ENCODE measurements around the gene GPATCH2L.

GPATCH2L gene

GRCh38 chr14:76135722-76136121, 16.0 kb upstream of the GPATCH2L start:
- no peak for DNase-seq (ENCODE audit: low read depth, low spot score)
- H3K27ac ChIP-seq = no peak overlapping the region

- DNase-seq (ENCODE audit: low read depth, low spot score) = no peak
- no peak overlapping the region for H3K27ac ChIP-seq
Observed at GRCh38 chr14:76136476-76137110, 15.1 kb upstream of the GPATCH2L start.

GRCh38 chr14:76138119-76138757, 13.5 kb upstream of the GPATCH2L start:
- no peak for DNase-seq (ENCODE audit: low read depth, low spot score)

GRCh38 chr14:76138758-76139723, 12.7 kb upstream of the GPATCH2L start:
- H3K27ac ChIP-seq = no peak overlapping the region
- DNase-seq (ENCODE audit: low read depth, low spot score) = no peak

More at GRCh38 chr14:76138119-76138757, 13.5 kb upstream of the GPATCH2L start:
- H3K27ac ChIP-seq = no peak overlapping the region

- no peak overlapping the region for H3K27ac ChIP-seq
- DNase-seq (ENCODE audit: low read depth, low spot score) = no peak
Observed at GRCh38 chr14:76143642-76144041, 8.1 kb upstream of the GPATCH2L start.

- H3K27ac ChIP-seq = no peak overlapping the region
- DNase-seq (ENCODE audit: low read depth, low spot score) = no peak
Observed at GRCh38 chr14:76146976-76147375, 4.7 kb upstream of the GPATCH2L start.

GRCh38 chr14:76149196-76149595, 2.5 kb upstream of the GPATCH2L start:
- no peak for DNase-seq (ENCODE audit: low read depth, low spot score)
- no peak overlapping the region for H3K27ac ChIP-seq

GRCh38 chr14:76152333-76152681, 585 bp downstream of the GPATCH2L start:
- peak overlapping the region; percentile 85 for H3K27ac ChIP-seq
- peak; percentile 56 for DNase-seq (ENCODE audit: low read depth, low spot score)

GRCh38 chr14:76153919-76154318, 2.2 kb downstream of the GPATCH2L start:
- no peak for DNase-seq (ENCODE audit: low read depth, low spot score)
- H3K27ac ChIP-seq = no peak overlapping the region

GRCh38 chr14:76154539-76155126, 2.9 kb downstream of the GPATCH2L start:
- no peak overlapping the region for H3K27ac ChIP-seq
- no peak for DNase-seq (ENCODE audit: low read depth, low spot score)

- DNase-seq (ENCODE audit: low read depth, low spot score) = no peak
- H3K27ac ChIP-seq = no peak overlapping the region
Observed at GRCh38 chr14:76163668-76164363, 12.1 kb downstream of the GPATCH2L start.

- DNase-seq (ENCODE audit: low read depth, low spot score) = peak; percentile 59
- peak overlapping the region; percentile 49 for H3K27ac ChIP-seq
Observed at GRCh38 chr14:76168531-76168930, 16.8 kb downstream of the GPATCH2L start.

GRCh38 chr14:76169776-76170175, 18.1 kb downstream of the GPATCH2L start:
- no peak for DNase-seq (ENCODE audit: low read depth, low spot score)
- H3K27ac ChIP-seq = peak overlapping the region; percentile 49

- H3K27ac ChIP-seq = no peak overlapping the region
- DNase-seq (ENCODE audit: low read depth, low spot score) = no peak
Observed at GRCh38 chr14:76174982-76175381, 23.3 kb downstream of the GPATCH2L start.

- H3K27ac ChIP-seq = no peak overlapping the region
- no peak for DNase-seq (ENCODE audit: low read depth, low spot score)
Observed at GRCh38 chr14:76175942-76176341, 24.2 kb downstream of the GPATCH2L start.

- no peak for DNase-seq (ENCODE audit: low read depth, low spot score)
- no peak overlapping the region for H3K27ac ChIP-seq
Observed at GRCh38 chr14:76181546-76181945, 29.8 kb downstream of the GPATCH2L start.

GRCh38 chr14:76186308-76187027, 34.7 kb downstream of the GPATCH2L start:
- H3K27ac ChIP-seq = no peak overlapping the region
- DNase-seq (ENCODE audit: low read depth, low spot score) = no peak

- no peak overlapping the region for H3K27ac ChIP-seq
- DNase-seq (ENCODE audit: low read depth, low spot score) = no peak
Observed at GRCh38 chr14:76191297-76191696, 39.6 kb downstream of the GPATCH2L start.

- no peak for DNase-seq (ENCODE audit: low read depth, low spot score)
- H3K27ac ChIP-seq = no peak overlapping the region
Observed at GRCh38 chr14:76193696-76194095, 42.0 kb downstream of the GPATCH2L start.
